Fibroblast of lung (primary cell): ENCODE results near the gene TBC1D22A.

Experiments used
- CTCF ChIP-seq, 2 donors: IDR thresholded peaks in 1 of 2; conservative IDR thresholded peaks in 1 of 2; 1 replicate in 1 of 2; 2 replicates in 1 of 2; pipeline ENCODE4 v1.5.1; 2011 to 2012; ENCODE audit warnings: low read length in 2 of 2, control low read depth in 1 of 2, inconsistent platforms in 1 of 2, low read depth in 1 of 2, mild to moderate bottlenecking in 1 of 2
- EZH2 ChIP-seq: IDR thresholded peaks from 2 replicates; pipeline ENCODE4 v1.5.1; 2012; ENCODE audit warnings: low read length, control low read depth, mild to moderate bottlenecking; ENCODE audit errors: missing control alignments

DNA sequence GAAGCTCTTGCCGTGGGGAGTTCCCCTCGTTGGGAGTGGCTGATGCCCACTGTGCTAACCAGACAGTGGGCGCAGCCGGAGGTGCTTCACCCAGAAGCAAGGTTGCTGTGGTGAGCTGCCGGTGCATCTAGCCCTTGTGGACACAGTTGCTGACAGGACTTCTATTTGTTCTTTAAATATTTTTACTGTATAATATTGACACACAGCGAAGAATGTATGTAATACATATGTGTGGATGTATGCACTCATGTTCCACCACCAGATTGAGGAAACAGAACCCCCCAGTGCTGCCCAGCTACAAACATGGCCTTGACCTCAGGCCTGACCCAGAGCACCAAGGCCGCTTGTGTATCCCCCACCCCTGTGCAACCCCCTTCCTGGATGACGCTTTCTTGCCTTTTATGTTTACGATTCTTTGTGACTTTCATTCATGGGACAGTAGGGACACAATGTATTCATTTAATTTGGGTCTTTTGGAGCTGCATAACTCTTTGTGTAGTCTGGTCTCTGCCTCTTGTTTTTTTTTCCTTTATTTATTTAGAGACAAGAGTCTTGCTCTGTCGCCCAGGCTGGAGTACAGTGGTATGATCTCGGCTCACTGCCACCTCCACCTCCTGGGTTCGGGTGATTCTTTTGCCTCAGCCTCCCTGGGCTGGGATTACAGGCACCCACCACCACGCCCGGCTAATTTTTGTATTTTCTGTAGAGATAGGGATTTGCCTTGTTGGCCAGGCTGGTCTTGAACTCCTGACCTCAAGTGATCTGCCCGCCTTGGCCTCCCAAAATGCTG is 132.6 kb downstream of the TBC1D22A start:
- TF ChIP-seq CTCF (conservative IDR thresholded peaks at IDR 0.05 in 1 of 2, IDR thresholded peaks at IDR 0.05 in 1 of 2; ENCODE audit: low read depth in 1 of 2, low read length in 2 of 2) (no peak), EZH2 (no peak)
